Heart left ventricle (tissue), 16 donors: ENCODE results near the gene SEC14L5. TPM values are rescaled to one million over a fixed set of nuclear protein-coding genes. Genes with fewer than 3 reads are reported as not detected.

Source experiments
- ATAC-seq, 4 donors: fragments of 200-7000 bp; cut with Tn5 transposase; one replicate each; pipeline ENCODE4 v1.9.1; 2020 to 2022; ENCODE audit warnings: moderate library complexity in 4 of 4, mild to moderate bottlenecking in 3 of 4, moderate number of reproducible peaks in 1 of 4
- DNase-seq, 5 donors: peaks; one replicate each; pipeline ENCODE4 v3.0.0-alpha.2; 2020
- H3K27ac ChIP-seq, 12 donors: fragments of 200-600 bp; sonication (generic) in 4 of 12; one replicate each; pipeline versions ENCODE4 v1.5.0 to v1.8.0; 2016 to 2022; ENCODE audit warnings: mild to moderate bottlenecking in 2 of 12
- H3K27me3 ChIP-seq, 9 donors: fragments of 200-600 bp; sonication (generic) in 2 of 9; one replicate each; pipeline versions ENCODE4 v1.5.1 to v1.8.0; 2016 to 2022; ENCODE audit warnings: mild to moderate bottlenecking in 3 of 9
- H3K36me3 ChIP-seq, 9 donors: fragments of 200-600 bp; sonication (generic) in 2 of 9; one replicate each; pipeline versions ENCODE4 v1.5.0 to v1.8.0; 2018 to 2022; ENCODE audit warnings: mild to moderate bottlenecking in 2 of 9
- H3K4me1 ChIP-seq, 12 donors: fragments of 200-600 bp; sonication (generic) in 4 of 12; one replicate each; pipeline versions ENCODE4 v1.5.0 to v1.8.0; 2016 to 2022; ENCODE audit warnings: mild to moderate bottlenecking in 3 of 12
- H3K4me3 ChIP-seq, 12 donors: fragments of 200-600 bp; sonication (generic) in 4 of 12; one replicate each; pipeline versions ENCODE4 v1.5.0 to v1.8.0; 2017 to 2022; ENCODE audit warnings: mild to moderate bottlenecking in 9 of 12, moderate library complexity in 4 of 12
- H3K9me3 ChIP-seq, 12 donors: fragments of 200-600 bp; sonication (generic) in 4 of 12; one replicate each; pipeline versions ENCODE4 v1.5.0 to v1.8.0; 2016 to 2022; ENCODE audit warnings: mild to moderate bottlenecking in 1 of 12
- POLR2A ChIP-seq, 2 donors: fragments of 450-650 bp; IDR thresholded peaks; one replicate each; pipeline ENCODE4 v1.6.1; 2017; ENCODE audit warnings: antibody characterized with exemption in 2 of 2, mild to moderate bottlenecking in 2 of 2, moderate library complexity in 2 of 2
- WGBS, 4 donors: extraction: QIAGEN DNeasy Blood & Tissue Kit in 2 of 4; methylation state at CpG; one replicate each; pipeline versions ENCODE4 v1.1.5 to v1.1.7; 2013 to 2018; 5-methylcytosine and 5-hydroxymethylcytosine counted together
- intact Hi-C, 10 donors: fragments of 100-400 bp; cut with DNase I; formaldehyde crosslinking; loops; one replicate each; pipeline versions ENCODE4 v1.11.1 to v1.14.2; 2022
- polyA plus RNA-seq, 2 donors: library from polyadenylated mRNA; stranded (reverse); fragments of 200-250 nt; gene quantifications; one replicate each; pipeline ENCODE4 v1.2.3, GENCODE V29; 2013
- total RNA-seq, 9 donors: library from RNA; depleted of rRNA in 2 of 9; stranded (reverse); fragments of >200 nt in 2 of 9; fragmentation: NEBNext Ultra II Directional in 3 of 9; extraction: Animal tissue kit (Norgen Biotek cat#: 25700) in 3 of 9; gene quantifications; one replicate each; pipeline versions ENCODE4 v1.1.0 to v1.2.4, GENCODE V29; 2016 to 2023
- TF ChIP-seq, protein P1 (sequence below), 12 donors: fragments of 200-600 bp; sonication (generic) in 4 of 12; IDR thresholded peaks; one replicate each; pipeline versions ENCODE4 v1.5.0 to v1.8.0; 2018 to 2022; ENCODE audit warnings: antibody characterized with exemption in 12 of 12, mild to moderate bottlenecking in 5 of 12
- donor health status: ischemic (EF 13 %, LVEDD 7.1; RV severe dilation, severe dysfunction).
- donor health status: healthy with polysubstance abuse.
- donor health status: DM: no; HTN: yes; CAD: no.
- donor health status: DM: no; HTN: no; CAD: no.
- donor health status: ischemic (EF 25% LVEDD 6.9; RV normal size, moderate dysfunction).
- donor health status: ischemic (EF 25% LVEDD 5.7; RV mildly dilated, moderate dysfunction).
- donor health status: healthy.
- donor health status: DM: yes; HTN: yes; CAD: no.
- donor health status: ischemic (EF 35%, LVEDD 5.7; RV mildly dilated, moderate dysfunction).
- donor health status: nonischemic (EF 11% LVEDD 7.7; RV severe dilation, severe dysfunction).
- donor health status: DM: yes; HTN: yes; CAD: no.
- donor health status: PGD.
- donor health status: ischemic (EF 29% LVEDD 5.4; RV normal size, mild dysfunction).
- donor health status: nonischemic (EF 23%, LVEDD 6.1; RV moderate dilation, normal function).

The SEC14L5 gene
- total and polyA plus RNA-seq, 11 donors = 0.11 to 25.4 (median 5.7) TPM

GRCh38 chr16:4934591-4934990 is 23.5 kb upstream of the SEC14L5 start:
- Histone ChIP-seq H3K4me3 (no peak overlapping the region), H3K4me1 (peaks cover 0 to 29% (median 13%) of the 10 kb centered on the region in 12 donors), H3K27me3 (peaks cover 0 to 40% (median 5%) of the 10 kb centered on the region in 9 donors), H3K27ac (no peak overlapping the region), H3K9me3 (no peaks in the 10 kb centered on the region), H3K36me3 (no peaks in the 10 kb centered on the region)
- TF ChIP-seq POLR2A (IDR thresholded peaks at IDR 0.05) = no peak
- TF ChIP-seq, protein P1, sequence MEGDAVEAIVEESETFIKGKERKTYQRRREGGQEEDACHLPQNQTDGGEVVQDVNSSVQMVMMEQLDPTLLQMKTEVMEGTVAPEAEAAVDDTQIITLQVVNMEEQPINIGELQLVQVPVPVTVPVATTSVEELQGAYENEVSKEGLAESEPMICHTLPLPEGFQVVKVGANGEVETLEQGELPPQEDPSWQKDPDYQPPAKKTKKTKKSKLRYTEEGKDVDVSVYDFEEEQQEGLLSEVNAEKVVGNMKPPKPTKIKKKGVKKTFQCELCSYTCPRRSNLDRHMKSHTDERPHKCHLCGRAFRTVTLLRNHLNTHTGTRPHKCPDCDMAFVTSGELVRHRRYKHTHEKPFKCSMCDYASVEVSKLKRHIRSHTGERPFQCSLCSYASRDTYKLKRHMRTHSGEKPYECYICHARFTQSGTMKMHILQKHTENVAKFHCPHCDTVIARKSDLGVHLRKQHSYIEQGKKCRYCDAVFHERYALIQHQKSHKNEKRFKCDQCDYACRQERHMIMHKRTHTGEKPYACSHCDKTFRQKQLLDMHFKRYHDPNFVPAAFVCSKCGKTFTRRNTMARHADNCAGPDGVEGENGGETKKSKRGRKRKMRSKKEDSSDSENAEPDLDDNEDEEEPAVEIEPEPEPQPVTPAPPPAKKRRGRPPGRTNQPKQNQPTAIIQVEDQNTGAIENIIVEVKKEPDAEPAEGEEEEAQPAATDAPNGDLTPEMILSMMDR (IDR thresholded peaks at IDR 0.05) = no peak
- intact Hi-C loops = no loop called here
- no peak for ATAC-seq
- WGBS, 4 donors = 90 to 95% (median 93%) methylated on average over 6 of the region's 6 CpGs
- DNase-seq = no peak

- intact Hi-C loops = loop anchor here in 3 of 10 donors (5.0 kb wide), 3 partner anchors 43 to 83 kb away; no protein-coding TSS in a partner anchor
- peak overlapping the region in 7 of 12 donors; percentile 38 to 63 (median 59) for H3K4me3 ChIP-seq
- H3K36me3 ChIP-seq = no peaks in the 10 kb centered on the region
- WGBS, 4 donors = 57 to 69% (median 58%) methylated on average over 15 to 19 of the region's 19 CpGs
- H3K27ac ChIP-seq = peak overlapping the region in 5 of 12 donors; percentile 15 to 61 (median 24)
- ATAC-seq (peak; percentile 91 to 94 (median 92)), DNase-seq (peak; percentile 62 to 93 (median 89))
- no peak for TF ChIP-seq POLR2A (IDR thresholded peaks at IDR 0.05)
- TF ChIP-seq, protein P1 (IDR thresholded peaks at IDR 0.05) = no peak
- H3K4me1 ChIP-seq = peaks cover 0 to 29% (median 13%) of the 10 kb centered on the region in 12 donors
- H3K27me3 ChIP-seq = peaks cover 0 to 40% (median 5%) of the 10 kb centered on the region in 9 donors
- H3K9me3 ChIP-seq = no peaks in the 10 kb centered on the region
These were observed 22.8 kb upstream of the SEC14L5 start for GRCh38 chr16:4935241-4935855.

GRCh38 chr16:4936181-4936990 is 21.7 kb upstream of the SEC14L5 start:
- no peaks in the 10 kb centered on the region for H3K36me3 ChIP-seq
- TF ChIP-seq, protein P1 (IDR thresholded peaks at IDR 0.05) = peak in 4 of 12 donors; percentile 12 to 19 (median 18)
- no peak for TF ChIP-seq POLR2A (IDR thresholded peaks at IDR 0.05)
- intact Hi-C loops = loop anchor here in 3 of 10 donors (5.0 kb wide), 3 partner anchors 44 to 84 kb away; no protein-coding TSS in a partner anchor
- WGBS, 4 donors = 0 to 5% (median 4%) methylated on average over 28 to 64 of the region's 64 CpGs
- H3K4me1 ChIP-seq = peaks cover 0 to 29% (median 13%) of the 10 kb centered on the region in 12 donors
- H3K27me3 ChIP-seq = peaks cover 0 to 40% (median 5%) of the 10 kb centered on the region in 9 donors
- no peaks in the 10 kb centered on the region for H3K9me3 ChIP-seq
- ATAC-seq = peak in 3 of 4 donors; percentile 6 to 28 (median 22)
- DNase-seq = peak in 1 of 5 donors; percentile 48
- H3K27ac ChIP-seq = peak overlapping the region in 4 of 12 donors; percentile 24 to 61 (median 36)
- H3K4me3 ChIP-seq = peak overlapping the region; percentile 38 to 63 (median 52)
